SK-N-SH (cell line): Measurements from ENCODE around the gene FTCD. TPM values are rescaled to one million over a fixed set of nuclear protein-coding genes. Genes with fewer than 3 reads are reported as not detected.

Source experiments
- CTCF ChIA-PET: fragments of 300-600, 350-600 bp; formaldehyde crosslinking; extraction: SDS; loops from one replicate; lab custom pipeline; 2021; lab: Yijun Ruan, JAX
- POLR2A ChIA-PET: fragments of 350-600 bp; sonication (Branson Sonifier 250); formaldehyde crosslinking; extraction: SDS; loops from one replicate; lab custom pipeline; 2020; ENCODE audit warnings: antibody characterized with exemption, inconsistent platforms; lab: Yijun Ruan, JAX
- DNase-seq: peaks from one replicate; pipeline ENCODE4 v3.0.0; 2012
- H2AFZ ChIP-seq: fragments of 200-600 bp; sonication (generic); 2 replicates; pipeline ENCODE4 v1.8.1; 2016; ENCODE audit warnings: antibody characterized with exemption, mild to moderate bottlenecking, low read depth
- H3F3A ChIP-seq: fragments of 200-600 bp; sonication (generic); replicated peaks from 2 replicates; pipeline ENCODE3; 2016; ENCODE audit warnings: antibody characterized with exemption, mild to moderate bottlenecking; ENCODE audit not compliant: insufficient read depth
- H3K27ac ChIP-seq, 2 experiments: fragments of 200-500 bp in 1 of 2; fragments of 200-600 bp in 1 of 2; sonication (Bioruptor generic) in 1 of 2; sonication (generic), shearing (Covaris generic) in 1 of 2; 2 replicates each; pipeline versions ENCODE4 v1.5.1 to v1.6.1; 2014 to 2016; ENCODE audit warnings: low read depth in 2 of 2, inconsistent platforms in 1 of 2, low read length in 1 of 2, mild to moderate bottlenecking in 1 of 2, mixed read lengths in 1 of 2
- H3K27me3 ChIP-seq: fragments of 200-600 bp; sonication (generic), shearing (Covaris generic); 2 replicates; pipeline ENCODE4 v1.6.1; 2016; ENCODE audit warnings: mixed run types; ENCODE audit not compliant: insufficient read depth
- H3K36me3 ChIP-seq, 2 experiments: fragments of 200-500 bp in 1 of 2; fragments of 200-600 bp in 1 of 2; sonication (Bioruptor generic) in 1 of 2; sonication (generic) in 1 of 2; replicated peaks in 1 of 2; 2 replicates each; pipeline versions ENCODE3 to v1.5.1; 2014 to 2016; ENCODE audit warnings: low read length in 1 of 2, mild to moderate bottlenecking in 1 of 2; ENCODE audit not compliant: insufficient read depth in 2 of 2, control insufficient read depth in 1 of 2
- H3K4me1 ChIP-seq, 2 experiments: fragments of 200-500 bp in 1 of 2; fragments of 200-600 bp in 1 of 2; sonication (Bioruptor generic) in 1 of 2; sonication (generic), shearing (Covaris generic) in 1 of 2; 2 replicates each; pipeline versions ENCODE4 v1.5.1 to v1.6.1; 2014 to 2016; ENCODE audit warnings: low read depth in 1 of 2, low read length in 1 of 2, mixed run types in 1 of 2; ENCODE audit not compliant: insufficient read depth in 2 of 2, control insufficient read depth in 1 of 2
- H3K4me2 ChIP-seq: fragments of 200-600 bp; sonication (generic), shearing (Covaris generic); 2 replicates; pipeline ENCODE4 v1.6.1; 2017; ENCODE audit warnings: mixed run types
- H3K4me3 ChIP-seq, 2 experiments: fragments of 200-500 bp in 1 of 2; fragments of 200-600 bp in 1 of 2; sonication (Bioruptor generic) in 1 of 2; sonication (generic), shearing (Covaris generic) in 1 of 2; 2 replicates each; pipeline versions ENCODE4 v1.5.1 to v1.8.1; 2014 to 2016; ENCODE audit warnings: low read depth in 2 of 2, inconsistent platforms in 1 of 2, low read length in 1 of 2, mild to moderate bottlenecking in 1 of 2, mixed read lengths in 1 of 2, moderate library complexity in 1 of 2
- H3K79me2 ChIP-seq: fragments of 200-600 bp; sonication (generic); 2 replicates; pipeline ENCODE4 v1.8.1; 2017; ENCODE audit warnings: mild to moderate bottlenecking; ENCODE audit not compliant: insufficient read depth
- H3K9ac ChIP-seq: fragments of 200-600 bp; sonication (generic); 2 replicates; pipeline ENCODE4 v1.6.1; 2017; ENCODE audit warnings: mixed run types
- H3K9me2 ChIP-seq: fragments of 200-600 bp; sonication (generic); 2 replicates; pipeline ENCODE4 v1.6.1; 2017; ENCODE audit warnings: mixed run types
- H3K9me3 ChIP-seq: fragments of 200-600 bp; sonication (generic); 2 replicates; pipeline ENCODE4 v1.6.1; 2017; ENCODE audit warnings: mixed run types, mild to moderate bottlenecking, moderate library complexity
- H4K20me1 ChIP-seq: fragments of 200-600 bp; sonication (generic); 2 replicates; pipeline ENCODE4 v1.6.1; 2017; ENCODE audit warnings: mild to moderate bottlenecking, mixed run types; ENCODE audit not compliant: insufficient read depth
- CHD2 ChIP-seq: fragments of 150-350 bp; IDR thresholded peaks from 2 replicates; pipeline ENCODE4 v1.6.1; 2018; ENCODE audit warnings: low read length; ENCODE audit not compliant: partially characterized antibody
- EP300 ChIP-seq, 2 experiments: IDR thresholded peaks; 2 replicates each; pipeline versions ENCODE4 v1.4.0 to v1.6.1; 2012; ENCODE audit warnings: borderline replicate concordance in 1 of 2, low read depth in 1 of 2, low read length in 1 of 2
- FOXJ3 ChIP-seq: sonication (generic); formaldehyde crosslinking; IDR thresholded peaks from 2 replicates; pipeline ENCODE4 v1.5.1; 2020; ENCODE audit warnings: mild to moderate bottlenecking, missing genetic modification reagents
- FOXM1 ChIP-seq: IDR thresholded peaks from 2 replicates; pipeline ENCODE4 v1.4.0; 2012; ENCODE audit warnings: low read depth, mild to moderate bottlenecking
- GABPA ChIP-seq: IDR thresholded peaks from 2 replicates; pipeline ENCODE4 v1.4.0; 2012; ENCODE audit warnings: low read depth, mild to moderate bottlenecking
- GATA2 ChIP-seq: sonication (generic); formaldehyde crosslinking; IDR thresholded peaks from 2 replicates; pipeline ENCODE4 v1.5.0; 2020; ENCODE audit warnings: mild to moderate bottlenecking, missing genetic modification reagents
- MEF2A ChIP-seq: IDR thresholded peaks from 2 replicates; pipeline ENCODE4 v1.4.0; 2012; ENCODE audit warnings: low read depth, borderline replicate concordance
- MXI1 ChIP-seq: IDR thresholded peaks from 2 replicates; pipeline ENCODE4 v1.6.1; 2012; ENCODE audit warnings: mild to moderate bottlenecking, low read depth, low read length, improper control_type of control experiment
- NRF1 ChIP-seq: IDR thresholded peaks from 2 replicates; pipeline ENCODE4 v1.6.1; 2012; ENCODE audit warnings: low read depth, mild to moderate bottlenecking, low read length
- RCOR1 ChIP-seq: fragments of 150-350 bp; IDR thresholded peaks from 2 replicates; pipeline ENCODE4 v1.6.1; 2017; ENCODE audit warnings: antibody characterized with exemption, low read length
- RFX5 ChIP-seq: IDR thresholded peaks from 2 replicates; pipeline ENCODE4 v1.6.1; 2012; ENCODE audit warnings: mild to moderate bottlenecking, improper control_type of control experiment, low read length
- RXRA ChIP-seq: IDR thresholded peaks from 2 replicates; pipeline ENCODE4 v1.4.0; 2012; ENCODE audit warnings: low read depth, mild to moderate bottlenecking, borderline replicate concordance
- TAF1 ChIP-seq: IDR thresholded peaks from 2 replicates; pipeline ENCODE4 v1.6.1; 2012; ENCODE audit warnings: low read depth, mild to moderate bottlenecking, low read length, moderate library complexity, borderline replicate concordance
- TCF12 ChIP-seq: IDR thresholded peaks from 2 replicates; pipeline ENCODE4 v1.4.0; 2012
- TEAD4 ChIP-seq: IDR thresholded peaks from 2 replicates; pipeline ENCODE4 v1.4.0; 2012; ENCODE audit warnings: mild to moderate bottlenecking, borderline replicate concordance; ENCODE audit not compliant: insufficient read depth
- YY1 ChIP-seq: IDR thresholded peaks from 2 replicates; pipeline ENCODE4 v1.4.0; 2012; ENCODE audit warnings: low read depth, mild to moderate bottlenecking
- WGBS: methylation state at CpG from one replicate; pipeline ENCODE4 v1.1.6; 2017; ENCODE audit warnings: low lambda C conversion rate; 5-methylcytosine and 5-hydroxymethylcytosine counted together
- polyA plus RNA-seq, 3 experiments: library from polyadenylated mRNA; depleted of rRNA; stranded (reverse); fragments of >200 nt; gene quantifications; 2 replicates each; pipeline ENCODE4 v1.2.3, GENCODE V29; 2012
- TF ChIP-seq, protein P1 (sequence below): IDR thresholded peaks from 2 replicates; pipeline ENCODE4; 2012

The FTCD gene
- polyA plus RNA-seq, 1 of the 3 experiments (the other 2 are of a cell fraction), result 0.33 TPM

DNA sequence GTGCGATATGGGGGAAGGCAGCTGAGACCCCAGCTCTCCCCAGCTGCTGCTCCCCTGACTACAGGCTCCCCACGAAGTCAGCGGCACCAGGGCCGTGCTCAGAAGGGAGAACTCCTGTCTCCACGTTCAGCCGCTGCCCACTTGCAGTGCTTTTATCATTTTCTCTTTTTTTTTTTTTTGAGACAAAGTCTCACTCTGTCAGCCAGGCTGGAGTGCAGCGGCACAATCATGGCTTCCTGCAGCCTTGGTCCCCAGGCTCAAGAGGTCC is 933 bp upstream of the FTCD start:
- Histone ChIP-seq H3K27me3 (no peaks in the 10 kb centered on the region), H3K4me3 (no peak overlapping the region)
- WGBS, result 94% methylated on average over 7 of the region's 7 CpGs

DNA sequence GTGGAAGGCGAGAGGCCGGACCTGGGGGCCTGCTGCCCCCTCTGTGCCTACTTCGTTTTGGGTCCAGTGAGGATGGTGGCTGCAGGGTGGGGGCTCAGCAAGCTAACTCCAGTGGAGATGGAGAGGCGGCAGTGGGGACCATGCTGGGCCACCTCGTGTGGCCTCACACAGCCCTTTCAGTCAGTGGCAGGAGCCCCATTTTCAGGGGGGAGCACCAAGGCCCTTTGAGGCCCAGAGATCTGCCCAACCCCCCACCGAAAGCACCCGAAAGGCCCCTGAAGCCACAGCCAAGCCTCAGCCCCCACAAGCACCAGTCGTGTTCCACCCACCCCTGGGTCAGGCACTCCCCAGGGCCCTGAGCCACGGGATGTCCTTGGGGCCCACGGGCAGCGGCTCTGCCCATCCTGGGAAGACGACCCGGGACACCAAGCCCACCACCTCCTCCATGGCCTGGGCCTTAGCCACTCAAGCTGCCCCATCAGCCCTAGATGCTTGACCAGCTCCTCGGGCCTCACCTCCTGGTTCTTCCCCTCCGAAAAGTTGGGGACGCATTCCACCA is 345 bp downstream of the FTCD start:
- no peak overlapping the region for H2AFZ ChIP-seq
- peaks cover 0 to 4% of the 10 kb centered on the region in 2 experiments; a peak in 2 of 4 replicates for H3K4me1 ChIP-seq
- H3K9ac ChIP-seq, result no peak overlapping the region
- H3K4me2 ChIP-seq, result no peak overlapping the region
- H3K4me3 ChIP-seq, result no peak overlapping the region
- no peak overlapping the region for H3K27ac ChIP-seq
- H3K36me3 ChIP-seq, result no peaks in the 10 kb centered on the region
- H3K9me3 ChIP-seq, result no peaks in the 10 kb centered on the region
- H4K20me1 ChIP-seq, result no peaks in the 10 kb centered on the region
- H3K27me3 ChIP-seq, result no peaks in the 10 kb centered on the region
- ChIA-PET POLR2A (no interaction called here), CTCF (interaction anchor here (1.1 kb wide), 1 partner anchor 16 kb away, joined by 3 read pairs; no protein-coding TSS in a partner anchor)
- H3F3A ChIP-seq, result no peaks in the 10 kb centered on the region
- 73% methylated on average over 3 of the region's 16 CpGs for WGBS
- TF ChIP-seq TAF1 (no peak), FOXM1 (no peak), TEAD4 (no peak)
- no peak for DNase-seq
- no peaks in the 10 kb centered on the region for H3K79me2 ChIP-seq
- H3K9me2 ChIP-seq, result no peaks in the 10 kb centered on the region

More for the DNA sequence above, 933 bp upstream of the FTCD start:
- Histone ChIP-seq H3K9me2 (no peaks in the 10 kb centered on the region), H3F3A (no peaks in the 10 kb centered on the region), H3K79me2 (no peaks in the 10 kb centered on the region), H3K27ac (no peak overlapping the region), H3K4me2 (no peak overlapping the region), H3K4me1 (peaks cover 0 to 4% of the 10 kb centered on the region in 2 experiments; a peak in 2 of 4 replicates), H2AFZ (no peak overlapping the region), H3K9me3 (no peaks in the 10 kb centered on the region), H3K9ac (no peak overlapping the region), H3K36me3 (no peaks in the 10 kb centered on the region), H4K20me1 (no peaks in the 10 kb centered on the region)
- POLR2A ChIA-PET, result no interaction called here
- CTCF ChIA-PET, result no interaction called here
- TF ChIP-seq YY1, result no peak
- DNase-seq, result no peak

DNA sequence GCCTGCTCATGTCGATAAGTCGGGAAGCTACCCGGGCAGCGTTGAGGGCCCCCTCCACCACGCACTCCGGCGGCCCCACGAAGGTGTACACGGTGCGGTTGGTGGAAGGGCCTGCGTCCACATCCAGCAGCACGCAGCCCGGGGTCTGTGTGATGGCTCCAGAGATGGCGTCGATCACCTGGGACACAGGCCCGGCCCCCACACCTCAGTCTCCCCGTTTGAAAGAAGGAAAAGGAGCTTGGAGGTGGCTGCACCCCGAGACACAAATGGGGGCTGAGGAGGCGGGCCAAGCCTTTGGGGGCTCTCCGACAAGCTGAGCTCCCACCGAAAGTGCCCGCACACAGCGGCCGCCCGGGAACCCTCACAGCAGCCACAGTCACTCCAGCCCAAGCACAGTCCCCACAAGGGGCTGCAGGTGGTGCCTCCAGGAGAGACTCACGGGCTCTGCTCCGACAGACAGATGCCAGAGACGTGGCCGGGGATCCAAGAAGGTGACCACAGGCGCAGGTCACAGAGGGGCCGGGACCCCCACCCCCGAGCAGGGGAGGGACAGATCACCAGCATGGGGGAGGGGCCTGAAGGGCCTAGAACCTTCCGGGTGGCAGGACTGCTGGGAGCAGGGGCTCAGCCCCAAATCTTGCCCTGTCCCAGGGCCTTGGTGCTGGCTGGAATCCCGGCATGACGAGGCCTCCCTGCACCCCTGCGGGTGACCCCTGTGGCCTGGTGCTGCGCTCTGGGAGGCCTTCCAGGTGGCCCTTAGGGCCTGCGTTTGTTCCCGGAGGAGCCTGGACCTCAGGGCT is 1.0 kb downstream of the FTCD start:
- H2AFZ ChIP-seq, result no peak overlapping the region
- no peaks in the 10 kb centered on the region for H3K79me2 ChIP-seq
- no peaks in the 10 kb centered on the region for H3K36me3 ChIP-seq
- H3F3A ChIP-seq, result no peaks in the 10 kb centered on the region
- no peak for DNase-seq
- CTCF ChIA-PET, result interaction anchor here (1.8 to 1.9 kb wide), 2 partner anchors 22 to 45 kb away, joined by 4 to 11 read pairs; no protein-coding TSS in a partner anchor
- 97% methylated on average over 17 of the region's 39 CpGs for WGBS
- no peaks in the 10 kb centered on the region for H3K27me3 ChIP-seq
- no peaks in the 10 kb centered on the region for H3K9me3 ChIP-seq
- peaks cover 0 to 4% of the 10 kb centered on the region in 2 experiments; a peak in 2 of 4 replicates for H3K4me1 ChIP-seq
- POLR2A ChIA-PET, result no interaction called here
- H4K20me1 ChIP-seq, result no peaks in the 10 kb centered on the region
- H3K9me2 ChIP-seq, result no peaks in the 10 kb centered on the region
- TF ChIP-seq CHD2, result no peak
- TF ChIP-seq FOXM1, result no peak
- TF ChIP-seq FOXJ3 (CRISPR knock-in tag), result no peak
- no peak for TF ChIP-seq MEF2A
- TF ChIP-seq EP300 (IDR thresholded peaks at IDR 0.05; ENCODE audit: borderline replicate concordance in 1 of 2, low read depth in 1 of 2, low read length in 1 of 2), result no peak
- TF ChIP-seq MXI1, result no peak
- no peak for TF ChIP-seq TCF12
- no peak for TF ChIP-seq GABPA
- TF ChIP-seq, protein P1, sequence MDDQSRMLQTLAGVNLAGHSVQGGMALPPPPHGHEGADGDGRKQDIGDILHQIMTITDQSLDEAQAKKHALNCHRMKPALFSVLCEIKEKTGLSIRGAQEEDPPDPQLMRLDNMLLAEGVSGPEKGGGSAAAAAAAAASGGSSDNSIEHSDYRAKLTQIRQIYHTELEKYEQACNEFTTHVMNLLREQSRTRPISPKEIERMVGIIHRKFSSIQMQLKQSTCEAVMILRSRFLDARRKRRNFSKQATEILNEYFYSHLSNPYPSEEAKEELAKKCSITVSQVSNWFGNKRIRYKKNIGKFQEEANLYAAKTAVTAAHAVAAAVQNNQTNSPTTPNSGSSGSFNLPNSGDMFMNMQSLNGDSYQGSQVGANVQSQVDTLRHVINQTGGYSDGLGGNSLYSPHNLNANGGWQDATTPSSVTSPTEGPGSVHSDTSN, result no peak
- TF ChIP-seq RXRA, result no peak
- no peak for TF ChIP-seq NRF1
- no peak for TF ChIP-seq RFX5
- TF ChIP-seq TAF1, result no peak
- TF ChIP-seq GATA2 (CRISPR knock-in tag), result no peak
- TF ChIP-seq RCOR1, result no peak
- no peak overlapping the region for H3K4me3 ChIP-seq
- H3K9ac ChIP-seq, result no peak overlapping the region
- no peak overlapping the region for H3K27ac ChIP-seq
- H3K4me2 ChIP-seq, result no peak overlapping the region
